ENCODE data around the gene ADRA2C. TPM values are rescaled to one million over a fixed set of nuclear protein-coding genes. Genes with fewer than 3 reads are reported as not detected.

ADRA2C gene
- total and polyA plus RNA-seq, 2 of the 13 experiments (the other 11 are each of a cell fraction or from before 2014, with no cell fraction given) = 15.4 to 69.7 TPM

GRCh38 chr4:3780347-3781171 is 14.4 kb downstream of the ADRA2C start (continued):
- TF ChIP-seq RERE (CRISPR knock-in tag; IDR thresholded peaks at IDR 0.05; ENCODE audit: low read depth) (0 out of 2 replicates have a peak, but pooled peaks have one; percentile 16), NFE2 (CRISPR knock-in tag; IDR thresholded peaks at IDR 0.05) (no peak), ZNF746 (CRISPR knock-in tag; IDR thresholded peaks at IDR 0.05) (peak; percentile 67; the same call in 1 of the 2 replicates), DRAP1 (CRISPR knock-in tag; IDR thresholded peaks at IDR 0.05) (peak; percentile 15; the same call in 1 of the 2 replicates), HNRNPUL1 (IDR thresholded peaks at IDR 0.05; ENCODE audit: low read depth, low read length) (no peak), KDM5B (CRISPR knock-in tag; IDR thresholded peaks at IDR 0.05; ENCODE audit: borderline replicate concordance) (peak; percentile 65; the same call in 1 of the 2 replicates), DZIP1 (CRISPR knock-in tag; IDR thresholded peaks at IDR 0.05) (0 out of 2 replicates have a peak, but pooled peaks have one; percentile 32), ZNF280D (CRISPR knock-in tag; IDR thresholded peaks at IDR 0.05) (peak; percentile 46; the same call in 1 of the 2 replicates), ZBTB20 (CRISPR knock-in tag; IDR thresholded peaks at IDR 0.05; ENCODE audit: borderline replicate concordance, low read depth) (no peak), ZNF550 (CRISPR knock-in tag; IDR thresholded peaks at IDR 0.05; ENCODE audit: borderline replicate concordance) (no peak), POLR2G (IDR thresholded peaks at IDR 0.05; ENCODE audit: low read depth, low read length) (peak; percentile 59; the same call in 1 of the 2 replicates), ZFY (CRISPR knock-in tag; IDR thresholded peaks at IDR 0.05) (peak; percentile 53; the same call in 1 of the 2 replicates), HNRNPL (IDR thresholded peaks at IDR 0.05; ENCODE audit: low read depth, low read length) (peak; percentile 71), MED8 (CRISPR knock-in tag; IDR thresholded peaks at IDR 0.05; ENCODE audit: insufficient replicate concordance) (peak; percentile 55)

Measured in HepG2 (cell line).